Activated CD8-positive, alpha-beta T cell treated with anti-CD3 and anti-CD28 coated beads for 36 hours (primary cell): Measurements from ENCODE around the gene GALNT2. TPM values are rescaled to one million over a fixed set of nuclear protein-coding genes. Genes with fewer than 3 reads are reported as not detected.

Experiments used
- ATAC-seq: fragments of 200-7000 bp; cut with Tn5 transposase; one replicate; pipeline ENCODE4 v1.10.0; 2021; ENCODE audit warnings: mild to moderate bottlenecking, moderate library complexity
- CTCF ChIA-PET: fragments of 350-600 bp; sonication (Branson Sonifier 250); formaldehyde crosslinking; loops from one replicate; lab custom pipeline; 2021; ENCODE audit warnings: antibody characterized with exemption; lab: Charles Lee
- POLR2A ChIA-PET: fragments of 350-600 bp; sonication (Branson Sonifier 250); formaldehyde crosslinking; loops from one replicate; lab custom pipeline; 2021; ENCODE audit warnings: antibody characterized with exemption; lab: Charles Lee
- DNase-seq: peaks from one replicate; pipeline ENCODE4 v3.0.0-alpha.2; 2020
- H3K27ac Mint-ChIP-seq: one replicate; pipeline ENCODE4 v1.8.0; 2021; ENCODE audit warnings: mild to moderate bottlenecking, mixed read lengths
- H3K27me3 Mint-ChIP-seq: one replicate; pipeline ENCODE4 v1.8.0; 2021; ENCODE audit warnings: mixed read lengths
- H3K36me3 Mint-ChIP-seq: one replicate; pipeline ENCODE4 v1.8.0; 2021; ENCODE audit warnings: low read depth, mixed read lengths
- H3K4me1 Mint-ChIP-seq: one replicate; pipeline ENCODE4 v1.8.0; 2021; ENCODE audit warnings: low read depth, mixed read lengths
- H3K4me3 Mint-ChIP-seq: one replicate; pipeline ENCODE4 v1.8.0; 2021; ENCODE audit warnings: mild to moderate bottlenecking, moderate library complexity, mixed read lengths
- H3K9me3 Mint-ChIP-seq: one replicate; pipeline ENCODE4 v1.8.0; 2021; ENCODE audit warnings: mixed read lengths
- CTCF ChIP-seq: fragments of 200-600 bp; IDR thresholded peaks from one replicate; pipeline ENCODE4 v1.8.0; 2022; ENCODE audit warnings: antibody characterized with exemption, mild to moderate bottlenecking
- intact Hi-C: fragments of 100-400 bp; cut with micrococcal nuclease; formaldehyde crosslinking; loops from one replicate; pipeline ENCODE4 v1.10.0; 2022
- total RNA-seq, 2 experiments: library from RNA; stranded (reverse); gene quantifications; one replicate each; pipeline ENCODE4 v1.2.3, GENCODE V29; 2021

GALNT2 gene
- total RNA-seq, 2 experiments from 2014 or later = 40.1 to 42.3 TPM

DNA sequence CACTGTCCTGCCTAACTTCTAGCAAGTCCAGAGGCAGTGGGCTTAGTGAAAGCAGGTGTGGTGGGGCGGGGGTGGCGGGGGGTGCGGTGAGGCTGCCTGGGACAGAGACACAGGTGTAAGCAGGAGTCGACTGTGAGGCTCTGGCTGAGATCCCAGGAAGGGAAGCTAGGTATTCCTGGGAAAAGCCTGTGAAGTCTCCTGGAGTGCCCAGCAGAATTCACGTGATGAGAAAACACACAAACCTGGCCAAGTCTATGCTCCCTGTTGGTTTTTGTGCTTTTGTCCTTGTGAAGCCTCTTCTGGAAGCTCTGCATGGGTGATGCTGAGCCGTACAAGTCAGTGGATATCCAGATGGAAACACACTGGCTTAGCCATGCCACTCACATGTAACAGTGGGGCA lies 5.3 kb downstream of the GALNT2 start:
- ATAC-seq = no peak

DNA sequence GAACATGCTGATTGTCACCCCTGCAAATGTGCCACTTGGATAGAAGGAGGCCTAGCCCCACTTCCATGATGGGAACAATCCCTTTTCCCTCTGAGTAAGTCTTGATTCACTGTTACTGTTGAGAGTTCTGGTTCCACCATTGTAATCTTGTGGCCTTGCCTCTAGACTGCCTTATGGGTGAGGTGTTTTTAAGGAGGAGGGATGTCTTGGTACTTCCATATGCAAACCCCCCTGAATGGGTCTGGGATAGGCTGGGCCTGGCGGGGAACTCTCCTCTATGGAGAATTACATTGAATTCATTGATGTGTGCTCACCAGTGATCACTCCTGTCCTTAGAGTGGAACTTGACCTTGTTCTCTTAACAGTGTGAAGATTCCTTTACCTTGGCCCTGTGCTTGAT lies 5.8 kb downstream of the GALNT2 start:
- POLR2A ChIA-PET = interaction anchor here (3.4 kb wide), 1 partner anchor 10 kb away, joined by 20 read pairs; no protein-coding TSS in a partner anchor
- intact Hi-C loops = no loop called here
- Mint-ChIP-seq H3K9me3 (no peaks in the 10 kb centered on the region), H3K4me1 (peaks cover 77% of the 10 kb centered on the region), H3K27ac (no peak overlapping the region), H3K4me3 (no peak overlapping the region), H3K36me3 (peaks cover 22% of the 10 kb centered on the region), H3K27me3 (no peaks in the 10 kb centered on the region)
- CTCF ChIA-PET = interaction anchor here (4.4 kb wide), 1 partner anchor 7 kb away, joined by 21 read pairs; no protein-coding TSS in a partner anchor
- no peak for TF ChIP-seq CTCF
- ATAC-seq = no peak
- DNase-seq = no peak

More for the DNA sequence above, 5.3 kb downstream of the GALNT2 start:
- no peak overlapping the region for H3K27ac Mint-ChIP-seq
- H3K4me3 Mint-ChIP-seq = no peak overlapping the region
- CTCF ChIA-PET = interaction anchor here (4.4 kb wide), 1 partner anchor 8 kb away, joined by 21 read pairs; no protein-coding TSS in a partner anchor
- no peak for TF ChIP-seq CTCF
- DNase-seq = no peak
- peaks cover 21% of the 10 kb centered on the region for H3K36me3 Mint-ChIP-seq
- H3K9me3 Mint-ChIP-seq = no peaks in the 10 kb centered on the region
- H3K27me3 Mint-ChIP-seq = no peaks in the 10 kb centered on the region
- intact Hi-C loops = no loop called here
- H3K4me1 Mint-ChIP-seq = peaks cover 73% of the 10 kb centered on the region
- POLR2A ChIA-PET = interaction anchor here (1.4 to 3.4 kb wide), 2 partner anchors 8 to 11 kb away, joined by 6 to 20 read pairs; no protein-coding TSS in a partner anchor

DNA sequence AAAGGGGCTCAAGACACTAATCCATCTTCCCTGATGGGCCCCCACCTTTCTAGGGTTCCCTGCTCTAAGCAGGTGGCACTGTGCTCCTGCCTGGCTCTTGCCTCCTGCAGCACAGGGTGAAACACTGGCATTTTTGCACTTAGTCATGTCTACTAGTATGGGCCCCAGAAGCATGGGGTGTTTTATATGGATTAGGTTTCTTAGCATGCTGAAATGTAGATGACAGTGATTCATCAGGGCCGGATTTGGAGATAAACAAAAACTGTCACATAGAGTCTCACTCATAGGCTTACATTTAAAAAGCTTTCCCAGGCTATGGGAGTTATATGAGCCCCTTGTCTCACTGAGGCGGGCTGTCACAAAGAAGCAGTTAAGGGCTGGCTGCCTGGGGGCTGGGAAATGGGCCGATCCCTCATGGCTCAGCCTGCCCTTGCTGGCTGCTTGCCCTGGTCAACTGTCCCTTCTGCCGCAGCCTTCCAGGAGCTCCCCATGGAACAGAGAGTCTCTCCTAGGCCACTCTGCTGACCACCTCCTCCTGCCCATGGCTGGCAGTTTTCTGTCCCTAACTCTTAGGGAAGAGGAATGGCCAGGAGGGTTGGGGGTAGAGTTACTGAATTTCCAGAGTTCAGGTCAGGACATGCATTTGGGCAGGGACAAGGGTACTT lies 6.5 kb downstream of the GALNT2 start:
- POLR2A ChIA-PET = interaction anchor here (3.4 kb wide), 1 partner anchor 10 kb away, joined by 20 read pairs; no protein-coding TSS in a partner anchor
- ATAC-seq (peak; percentile 9), DNase-seq (no peak)
- Mint-ChIP-seq H3K27ac (no peak overlapping the region), H3K27me3 (no peaks in the 10 kb centered on the region), H3K4me1 (peaks cover 78% of the 10 kb centered on the region), H3K9me3 (no peaks in the 10 kb centered on the region), H3K4me3 (no peak overlapping the region), H3K36me3 (peaks cover 22% of the 10 kb centered on the region)
- no peak for TF ChIP-seq CTCF
- CTCF ChIA-PET = no interaction called here
- intact Hi-C loops = no loop called here

DNA sequence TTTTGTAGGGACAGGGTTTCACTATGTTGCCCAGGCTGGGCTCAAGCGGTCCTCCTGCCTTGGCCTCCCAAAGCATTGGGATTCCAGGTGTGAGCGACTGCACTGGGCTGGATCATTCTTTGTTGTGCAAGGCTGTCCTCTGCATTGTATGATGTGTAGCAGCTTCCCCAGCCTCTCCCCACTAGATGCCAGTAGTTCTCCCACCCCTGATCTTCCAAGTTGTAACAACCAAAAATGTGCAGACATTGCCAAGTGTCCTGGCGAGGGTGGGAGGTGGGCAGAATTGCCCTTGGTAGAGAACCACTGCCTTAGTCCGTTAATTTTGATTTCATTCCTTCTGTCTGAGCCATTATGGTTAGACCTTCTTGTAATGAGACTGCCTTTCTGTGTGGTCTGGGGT lies 7.2 kb downstream of the GALNT2 start:
- intact Hi-C loops = no loop called here
- no peak for TF ChIP-seq CTCF
- Mint-ChIP-seq H3K9me3 (no peaks in the 10 kb centered on the region), H3K27me3 (no peaks in the 10 kb centered on the region), H3K36me3 (peaks cover 19% of the 10 kb centered on the region), H3K4me3 (no peak overlapping the region), H3K27ac (no peak overlapping the region), H3K4me1 (peaks cover 71% of the 10 kb centered on the region)
- no peak for DNase-seq
- no peak for ATAC-seq
- ChIA-PET CTCF (interaction anchor here (1.0 kb wide), 1 partner anchor 48 kb away, joined by 3 read pairs; no protein-coding TSS in a partner anchor), POLR2A (interaction anchor here (3.4 kb wide), 1 partner anchor 9 kb away, joined by 20 read pairs; no protein-coding TSS in a partner anchor)

DNA sequence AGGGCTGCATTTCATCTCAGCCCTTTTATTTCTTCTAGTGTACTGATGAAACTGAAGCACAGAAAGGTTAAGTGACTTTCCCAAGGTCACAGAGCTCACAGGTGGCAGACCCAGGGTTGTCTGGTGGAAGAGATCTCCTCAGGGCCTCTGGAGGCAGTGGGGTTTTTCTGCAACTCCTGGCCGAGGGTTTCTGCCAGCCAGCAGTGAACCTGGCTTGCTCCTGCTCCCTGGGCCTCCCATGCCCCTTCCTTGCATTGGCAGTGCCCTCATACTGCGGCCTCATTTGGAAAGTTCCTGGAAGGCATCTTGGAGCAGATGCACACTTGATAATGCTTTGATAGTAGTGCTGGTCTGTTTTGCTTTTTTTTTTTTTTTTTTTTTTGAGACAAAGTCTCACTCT lies 7.7 kb downstream of the GALNT2 start:
- Mint-ChIP-seq H3K4me1 (peaks cover 70% of the 10 kb centered on the region), H3K9me3 (no peaks in the 10 kb centered on the region), H3K4me3 (no peak overlapping the region), H3K36me3 (peaks cover 19% of the 10 kb centered on the region), H3K27me3 (no peaks in the 10 kb centered on the region), H3K27ac (no peak overlapping the region)
- ChIA-PET CTCF (interaction anchor here (1.0 kb wide), 1 partner anchor 47 kb away, joined by 3 read pairs; no protein-coding TSS in a partner anchor), POLR2A (interaction anchor here (3.4 kb wide), 1 partner anchor 8 kb away, joined by 20 read pairs; no protein-coding TSS in a partner anchor)
- no peak for TF ChIP-seq CTCF
- DNase-seq (no peak), ATAC-seq (no peak)
- intact Hi-C loops = loop anchor here (5.0 kb wide), 1 partner anchor 38 kb away; no protein-coding TSS in a partner anchor
